Measurements from ENCODE around the gene KRTAP10-12.

DNA sequence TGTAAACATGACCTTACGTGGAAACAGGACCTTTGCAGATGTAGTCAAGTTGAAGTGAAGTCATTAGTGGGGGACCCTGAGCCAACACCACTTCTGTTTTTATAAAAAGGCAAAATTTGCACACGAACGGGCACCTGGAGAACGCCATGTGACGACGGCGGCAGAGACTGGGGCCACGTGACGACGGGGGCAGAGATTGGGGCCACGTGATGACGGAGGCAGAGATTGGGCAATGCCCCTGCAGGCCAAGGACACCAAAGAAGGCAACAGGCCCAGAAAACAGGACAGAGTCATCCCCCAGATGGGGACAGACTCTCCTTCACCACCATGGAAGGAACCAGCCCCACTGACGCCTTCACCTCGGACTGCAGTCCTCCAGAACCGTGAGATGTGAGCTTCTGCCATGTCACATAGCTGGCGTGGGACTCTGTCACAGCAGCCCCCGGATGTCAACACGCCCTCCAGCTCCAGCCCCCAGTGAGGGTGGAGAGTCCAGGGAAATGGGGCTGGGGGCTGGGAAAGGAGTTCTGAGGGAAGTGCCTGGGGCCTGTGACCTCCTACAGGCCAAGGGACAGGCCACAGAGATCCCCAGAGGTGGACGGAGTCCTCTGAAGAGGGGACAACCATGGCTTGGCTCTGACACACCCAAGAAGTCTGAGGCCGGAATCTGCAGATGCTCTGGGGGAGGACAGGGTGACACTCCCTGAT, 46.6 kb upstream of the KRTAP10-12 start:
- TF ChIP-seq EZH2phosphoT487 (IDR thresholded peaks at IDR 0.05; ENCODE audit: insufficient read depth, low read depth) = no peak
- no peak for TF ChIP-seq EZH2 (IDR thresholded peaks at IDR 0.05; ENCODE audit: insufficient read depth, poor library complexity, severe bottlenecking)
